HCT116 (cell line): ENCODE data around the gene NARF. TPM values are rescaled to one million over a fixed set of nuclear protein-coding genes. Genes with fewer than 3 reads are reported as not detected.

Experiments
- ATAC-seq: fragments of 200-7000 bp; cut with Tn5 transposase; 2 replicates; pipeline ENCODE4 v1.9.1; 2020; ENCODE audit warnings: mild to moderate bottlenecking, moderate library complexity
- BruUV-seq: library from RNA; stranded (reverse); fragments of 400-500 nt; replicated peaks from 2 replicates; lab custom pipeline; 2021; lab: Mats Ljungman, UMichigan
- CTCF ChIA-PET: fragments of 300-600 bp; sonication (Branson Sonifier 250); formaldehyde crosslinking; loops from one replicate; lab custom pipeline; 2021; ENCODE audit warnings: antibody characterized with exemption; lab: Charles Lee
- POLR2A ChIA-PET: fragments of 300-600, 350-600 bp; sonication (Branson Sonifier 250); formaldehyde crosslinking; loops from one replicate; lab custom pipeline; 2021; ENCODE audit warnings: antibody characterized with exemption; lab: Charles Lee
- RAD21 ChIA-PET, 2 experiments: fragments of 300-600 bp; sonication (Branson Sonifier 250); formaldehyde crosslinking; loops; one replicate each; lab custom pipeline; 2023; ENCODE audit warnings: low total read pairs in 2 of 2; ENCODE audit not compliant: uncharacterized antibody in 2 of 2, unreplicated experiment in 2 of 2, low non-redundant PET in 1 of 2; lab: Charles Lee
- DNase-seq: peaks from one replicate; pipeline ENCODE4 v3.0.0-alpha.2; 2010; ENCODE audit warnings: low read depth, low spot score
- H2AFZ ChIP-seq: fragments of 200-600 bp; shearing (Covaris generic), sonication (generic); 2 replicates; pipeline ENCODE4 v1.6.1; 2017; ENCODE audit warnings: low read depth, mixed run types, mixed read lengths, antibody characterized with exemption, low read length; ENCODE audit not compliant: poor library complexity, severe bottlenecking
- H3K27ac ChIP-seq: 2 replicates; pipeline ENCODE4 v1.5.1; 2012; ENCODE audit warnings: low read depth, low read length
- H3K27me3 ChIP-seq: fragments of 200-600 bp; sonication (generic); 2 replicates; pipeline ENCODE4 v1.6.1; 2016; ENCODE audit warnings: mixed run types, low read length, mixed read lengths; ENCODE audit not compliant: insufficient read depth
- H3K36me3 ChIP-seq, 2 experiments: fragments of 200-500 bp in 1 of 2; fragments of 200-600 bp in 1 of 2; sonication (Bioruptor generic) in 1 of 2; sonication (generic) in 1 of 2; 2 replicates each; pipeline versions ENCODE4 v1.5.1 to v1.6.1; 2014 to 2016; ENCODE audit warnings: low read length in 2 of 2, inconsistent platforms in 1 of 2, mixed read lengths in 1 of 2, mixed run types in 1 of 2; ENCODE audit not compliant: insufficient read depth in 2 of 2, control insufficient read depth in 1 of 2
- H3K4me1 ChIP-seq, 2 experiments: fragments of 200-600 bp in 1 of 2; sonication (generic) in 1 of 2; 2 replicates each; pipeline versions ENCODE4 v1.5.1 to v1.6.1; 2012 to 2017; ENCODE audit warnings: low read length in 2 of 2, inconsistent platforms in 1 of 2, mild to moderate bottlenecking in 1 of 2, mixed read lengths in 1 of 2, mixed run types in 1 of 2, moderate library complexity in 1 of 2; ENCODE audit not compliant: insufficient read depth in 2 of 2, control insufficient read depth in 1 of 2
- H3K4me2 ChIP-seq: fragments of 200-600 bp; sonication (generic); 2 replicates; pipeline ENCODE4 v1.6.1; 2017; ENCODE audit warnings: mixed run types, low read length, mixed read lengths
- H3K4me3 ChIP-seq, 2 experiments: fragments of 200-600 bp in 1 of 2; sonication (generic) in 1 of 2; replicated peaks in 1 of 2; 2 replicates each; pipeline ENCODE4 v1.5.1; 2011 to 2016; ENCODE audit warnings: low read length in 2 of 2, control low read depth in 1 of 2, low read depth in 1 of 2, mild to moderate bottlenecking in 1 of 2, mixed read lengths in 1 of 2, mixed run types in 1 of 2
- H3K79me2 ChIP-seq: fragments of 200-600 bp; sonication (generic); 2 replicates; pipeline ENCODE4 v1.6.1; 2017; ENCODE audit warnings: mild to moderate bottlenecking, mixed run types, low read length, moderate library complexity, mixed read lengths; ENCODE audit not compliant: insufficient read depth
- H3K9ac ChIP-seq: fragments of 200-600 bp; sonication (generic); 2 replicates; pipeline ENCODE4 v1.6.1; 2016; ENCODE audit warnings: low read length, mixed read lengths
- H3K9me2 ChIP-seq: fragments of 200-600 bp; sonication (generic), shearing (Covaris generic); 2 replicates; pipeline ENCODE4 v1.6.1; 2017; ENCODE audit warnings: mixed run types, mild to moderate bottlenecking, moderate library complexity; ENCODE audit not compliant: insufficient read depth
- H3K9me3 ChIP-seq, 2 experiments: fragments of 200-500 bp in 1 of 2; fragments of 200-600 bp in 1 of 2; sonication (Bioruptor generic) in 1 of 2; sonication (generic) in 1 of 2; 2 replicates each; pipeline ENCODE4 v1.6.1; 2014 to 2017; ENCODE audit warnings: low read length in 2 of 2, mixed read lengths in 2 of 2, inconsistent platforms in 1 of 2, low read depth in 1 of 2, mild to moderate bottlenecking in 1 of 2, mixed run types in 1 of 2, moderate library complexity in 1 of 2; ENCODE audit not compliant: control insufficient read depth in 1 of 2, insufficient read depth in 1 of 2
- H4K20me1 ChIP-seq: fragments of 200-600 bp; sonication (generic), shearing (Covaris generic); 2 replicates; pipeline ENCODE4 v1.6.1; 2017; ENCODE audit warnings: mixed run types, mild to moderate bottlenecking, moderate library complexity; ENCODE audit not compliant: insufficient read depth
- CBX3 ChIP-seq: IDR thresholded peaks from 2 replicates; pipeline ENCODE4 v1.6.1; 2012; ENCODE audit warnings: low read depth
- CEBPB ChIP-seq: IDR thresholded peaks from 2 replicates; pipeline ENCODE4 v1.6.1; 2012; ENCODE audit warnings: low read depth
- EGR1 ChIP-seq: IDR thresholded peaks from 2 replicates; pipeline ENCODE4 v1.6.1; 2012; ENCODE audit warnings: low read depth
- FOSL1 ChIP-seq: IDR thresholded peaks from 2 replicates; pipeline ENCODE4 v1.6.1; 2012; ENCODE audit warnings: low read depth
- POLR2AphosphoS5 ChIP-seq: IDR thresholded peaks from 2 replicates; pipeline ENCODE4 v1.6.1; 2011; ENCODE audit warnings: mild to moderate bottlenecking, low read depth, low read length, moderate library complexity
- RAD21 ChIP-seq: IDR thresholded peaks from 2 replicates; pipeline ENCODE4 v1.6.1; 2012; ENCODE audit warnings: low read depth, mild to moderate bottlenecking
- SIN3A ChIP-seq: IDR thresholded peaks from 2 replicates; pipeline ENCODE4 v1.6.1; 2012; ENCODE audit warnings: low read depth
- SRF ChIP-seq: IDR thresholded peaks from 2 replicates; pipeline ENCODE4 v1.6.1; 2012; ENCODE audit warnings: low read depth
- TCF7L2 ChIP-seq: IDR thresholded peaks from 2 replicates; pipeline ENCODE4 v1.7.0; 2011; ENCODE audit warnings: borderline replicate concordance, inconsistent platforms; ENCODE audit not compliant: insufficient read depth, insufficient read length; ENCODE audit errors: extremely low read depth
- YY1 ChIP-seq: IDR thresholded peaks from 2 replicates; pipeline ENCODE4 v1.6.1; 2011; ENCODE audit warnings: low read length, low read depth, moderate library complexity, mild to moderate bottlenecking; ENCODE audit not compliant: insufficient replicate concordance; ENCODE audit errors: extremely low read depth
- intact Hi-C: fragments of 100-400 bp; cut with micrococcal nuclease; formaldehyde crosslinking; loops from 2 replicates; pipeline ENCODE4 v1.10.0; 2022
- total RNA-seq: library from RNA; stranded (reverse); gene quantifications from one replicate; pipeline ENCODE4 v1.2.1, GENCODE V29; 2021; ENCODE audit not compliant: unreplicated experiment
- TF ChIP-seq, protein P1 (sequence below), 3 experiments: fragments of 200-600 bp in 1 of 3; sonication (generic) in 1 of 3; IDR thresholded peaks in 2 of 3; conservative IDR thresholded peaks in 1 of 3; 2 replicates each; pipeline ENCODE4 v1.5.1; 2012 to 2017; ENCODE audit warnings: low read depth in 2 of 3, low read length in 2 of 3, antibody characterized with exemption in 1 of 3, borderline replicate concordance in 1 of 3, control low read depth in 1 of 3, mild to moderate bottlenecking in 1 of 3, mixed read lengths in 1 of 3, mixed run types in 1 of 3, moderate library complexity in 1 of 3; ENCODE audit not compliant: insufficient read depth in 1 of 3
- TF ChIP-seq, protein P2 (sequence below): IDR thresholded peaks from 2 replicates; pipeline ENCODE4 v1.6.1; 2011; ENCODE audit warnings: mild to moderate bottlenecking, low read length, moderate library complexity; ENCODE audit not compliant: insufficient replicate concordance; ENCODE audit errors: extremely low read depth
- TF ChIP-seq, protein P3 (sequence below): IDR thresholded peaks from 2 replicates; pipeline ENCODE4 v1.6.1; 2012; ENCODE audit warnings: low read depth

The NARF gene
- total RNA-seq, 1 experiment from 2014 or later: 91.8 TPM

DNA sequence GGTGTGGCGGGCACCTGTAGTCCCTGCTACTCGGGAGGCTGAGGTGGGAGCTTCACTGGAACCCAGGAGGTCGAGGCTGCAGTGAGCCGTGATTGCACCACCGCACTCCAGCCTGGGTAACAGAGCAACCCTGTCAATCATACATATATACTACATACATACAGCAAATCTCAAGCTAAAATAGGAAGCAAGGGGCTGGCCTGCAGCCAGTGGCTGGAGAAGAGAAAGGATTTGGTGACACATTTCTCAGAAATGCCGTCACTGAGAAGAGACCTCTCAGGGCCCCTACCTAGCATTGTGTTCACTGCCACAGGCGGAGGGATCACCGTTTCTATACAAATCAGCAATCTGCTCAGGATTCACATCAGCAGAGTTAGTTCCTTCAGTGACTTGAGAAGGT, 16.9 kb downstream of the NARF start:
- H3K4me1 ChIP-seq: no peaks in the 10 kb centered on the region
- H3K27ac ChIP-seq: no peak overlapping the region
- H3K36me3 ChIP-seq: peaks cover 9 to 32% of the 10 kb centered on the region in 2 experiments; a peak in 3 of 4 replicates
- POLR2A ChIA-PET: no interaction called here
- H3K27me3 ChIP-seq: no peaks in the 10 kb centered on the region
- no peak overlapping the region for H3K4me3 ChIP-seq
- no peak overlapping the region for H2AFZ ChIP-seq
- H3K9me2 ChIP-seq: no peaks in the 10 kb centered on the region
- H3K9me3 ChIP-seq: no peaks in the 10 kb centered on the region
- TF ChIP-seq CBX3 (no peak), FOSL1 (no peak), RAD21 (no peak), CEBPB (no peak), SRF (no peak), YY1 (no peak), TCF7L2 (no peak), POLR2AphosphoS5 (no peak), EGR1 (no peak), SIN3A (no peak)
- TF ChIP-seq, protein P1, sequence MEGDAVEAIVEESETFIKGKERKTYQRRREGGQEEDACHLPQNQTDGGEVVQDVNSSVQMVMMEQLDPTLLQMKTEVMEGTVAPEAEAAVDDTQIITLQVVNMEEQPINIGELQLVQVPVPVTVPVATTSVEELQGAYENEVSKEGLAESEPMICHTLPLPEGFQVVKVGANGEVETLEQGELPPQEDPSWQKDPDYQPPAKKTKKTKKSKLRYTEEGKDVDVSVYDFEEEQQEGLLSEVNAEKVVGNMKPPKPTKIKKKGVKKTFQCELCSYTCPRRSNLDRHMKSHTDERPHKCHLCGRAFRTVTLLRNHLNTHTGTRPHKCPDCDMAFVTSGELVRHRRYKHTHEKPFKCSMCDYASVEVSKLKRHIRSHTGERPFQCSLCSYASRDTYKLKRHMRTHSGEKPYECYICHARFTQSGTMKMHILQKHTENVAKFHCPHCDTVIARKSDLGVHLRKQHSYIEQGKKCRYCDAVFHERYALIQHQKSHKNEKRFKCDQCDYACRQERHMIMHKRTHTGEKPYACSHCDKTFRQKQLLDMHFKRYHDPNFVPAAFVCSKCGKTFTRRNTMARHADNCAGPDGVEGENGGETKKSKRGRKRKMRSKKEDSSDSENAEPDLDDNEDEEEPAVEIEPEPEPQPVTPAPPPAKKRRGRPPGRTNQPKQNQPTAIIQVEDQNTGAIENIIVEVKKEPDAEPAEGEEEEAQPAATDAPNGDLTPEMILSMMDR (IDR thresholded peaks at IDR 0.05 in 2 of 3, conservative IDR thresholded peaks at IDR 0.05 in 1 of 3; ENCODE audit: borderline replicate concordance in 1 of 3, insufficient read depth in 1 of 3, low read depth in 2 of 3, low read length in 2 of 3): no peak
- TF ChIP-seq, protein P2, sequence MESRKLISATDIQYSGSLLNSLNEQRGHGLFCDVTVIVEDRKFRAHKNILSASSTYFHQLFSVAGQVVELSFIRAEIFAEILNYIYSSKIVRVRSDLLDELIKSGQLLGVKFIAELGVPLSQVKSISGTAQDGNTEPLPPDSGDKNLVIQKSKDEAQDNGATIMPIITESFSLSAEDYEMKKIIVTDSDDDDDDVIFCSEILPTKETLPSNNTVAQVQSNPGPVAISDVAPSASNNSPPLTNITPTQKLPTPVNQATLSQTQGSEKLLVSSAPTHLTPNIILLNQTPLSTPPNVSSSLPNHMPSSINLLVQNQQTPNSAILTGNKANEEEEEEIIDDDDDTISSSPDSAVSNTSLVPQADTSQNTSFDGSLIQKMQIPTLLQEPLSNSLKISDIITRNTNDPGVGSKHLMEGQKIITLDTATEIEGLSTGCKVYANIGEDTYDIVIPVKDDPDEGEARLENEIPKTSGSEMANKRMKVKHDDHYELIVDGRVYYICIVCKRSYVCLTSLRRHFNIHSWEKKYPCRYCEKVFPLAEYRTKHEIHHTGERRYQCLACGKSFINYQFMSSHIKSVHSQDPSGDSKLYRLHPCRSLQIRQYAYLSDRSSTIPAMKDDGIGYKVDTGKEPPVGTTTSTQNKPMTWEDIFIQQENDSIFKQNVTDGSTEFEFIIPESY: no peak
- TF ChIP-seq, protein P3, sequence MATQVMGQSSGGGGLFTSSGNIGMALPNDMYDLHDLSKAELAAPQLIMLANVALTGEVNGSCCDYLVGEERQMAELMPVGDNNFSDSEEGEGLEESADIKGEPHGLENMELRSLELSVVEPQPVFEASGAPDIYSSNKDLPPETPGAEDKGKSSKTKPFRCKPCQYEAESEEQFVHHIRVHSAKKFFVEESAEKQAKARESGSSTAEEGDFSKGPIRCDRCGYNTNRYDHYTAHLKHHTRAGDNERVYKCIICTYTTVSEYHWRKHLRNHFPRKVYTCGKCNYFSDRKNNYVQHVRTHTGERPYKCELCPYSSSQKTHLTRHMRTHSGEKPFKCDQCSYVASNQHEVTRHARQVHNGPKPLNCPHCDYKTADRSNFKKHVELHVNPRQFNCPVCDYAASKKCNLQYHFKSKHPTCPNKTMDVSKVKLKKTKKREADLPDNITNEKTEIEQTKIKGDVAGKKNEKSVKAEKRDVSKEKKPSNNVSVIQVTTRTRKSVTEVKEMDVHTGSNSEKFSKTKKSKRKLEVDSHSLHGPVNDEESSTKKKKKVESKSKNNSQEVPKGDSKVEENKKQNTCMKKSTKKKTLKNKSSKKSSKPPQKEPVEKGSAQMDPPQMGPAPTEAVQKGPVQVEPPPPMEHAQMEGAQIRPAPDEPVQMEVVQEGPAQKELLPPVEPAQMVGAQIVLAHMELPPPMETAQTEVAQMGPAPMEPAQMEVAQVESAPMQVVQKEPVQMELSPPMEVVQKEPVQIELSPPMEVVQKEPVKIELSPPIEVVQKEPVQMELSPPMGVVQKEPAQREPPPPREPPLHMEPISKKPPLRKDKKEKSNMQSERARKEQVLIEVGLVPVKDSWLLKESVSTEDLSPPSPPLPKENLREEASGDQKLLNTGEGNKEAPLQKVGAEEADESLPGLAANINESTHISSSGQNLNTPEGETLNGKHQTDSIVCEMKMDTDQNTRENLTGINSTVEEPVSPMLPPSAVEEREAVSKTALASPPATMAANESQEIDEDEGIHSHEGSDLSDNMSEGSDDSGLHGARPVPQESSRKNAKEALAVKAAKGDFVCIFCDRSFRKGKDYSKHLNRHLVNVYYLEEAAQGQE: no peak
- ATAC-seq: no peak
- no peaks in the 10 kb centered on the region for H3K79me2 ChIP-seq
- H3K4me2 ChIP-seq: no peak overlapping the region
- H3K9ac ChIP-seq: no peak overlapping the region
- no TSS peak for BruUV-seq
- CTCF ChIA-PET: no interaction called here
- no peaks in the 10 kb centered on the region for H4K20me1 ChIP-seq
- intact Hi-C loops: no loop called here
- RAD21 ChIA-PET: no interaction called here
- no peak for DNase-seq
